Ovary (tissue), 9 donors: ENCODE results near the gene SLC2A13. TPM values are rescaled to one million over a fixed set of nuclear protein-coding genes. Genes with fewer than 3 reads are reported as not detected.

Source experiments
- DNase-seq, 5 donors: peaks; one replicate each; pipeline ENCODE4 v3.0.0-alpha.2; 2019 to 2020
- H3K27ac ChIP-seq, 2 donors: fragments of 200-600 bp; one replicate each; pipeline versions ENCODE4 v1.5.1 to v1.8.0; 2019 to 2022
- H3K27me3 ChIP-seq: fragments of 200-600 bp; one replicate; pipeline ENCODE4 v1.8.0; 2022
- H3K36me3 ChIP-seq: fragments of 200-600 bp; sonication (generic); one replicate; pipeline ENCODE4 v1.5.1; 2019
- H3K4me1 ChIP-seq: one replicate; pipeline ENCODE4 v1.8.1; 2013; ENCODE audit warnings: mild to moderate bottlenecking, moderate library complexity; ENCODE audit not compliant: insufficient read depth
- H3K4me3 ChIP-seq: fragments of 200-600 bp; sonication (generic); one replicate; pipeline ENCODE4 v1.5.1; 2017
- H3K9me3 ChIP-seq, 2 donors: fragments of 200-600 bp in 1 of 2; sonication (generic) in 1 of 2; one replicate each; pipeline versions ENCODE4 v1.5.1 to v1.8.1; 2013 to 2019; ENCODE audit warnings: mild to moderate bottlenecking in 1 of 2, moderate library complexity in 1 of 2
- CTCF ChIP-seq, 3 donors: fragments of 450-650 bp in 2 of 3; fragments of 200-600 bp in 1 of 3; IDR thresholded peaks; one replicate each; pipeline versions ENCODE4 v1.5.1 to v1.8.0; 2016 to 2022; ENCODE audit warnings: antibody characterized with exemption in 3 of 3, mild to moderate bottlenecking in 1 of 3
- EP300 ChIP-seq: sonication (generic); formaldehyde crosslinking; IDR thresholded peaks from one replicate; pipeline ENCODE4 v1.6.1; 2017; ENCODE audit warnings: antibody characterized with exemption
- POLR2A ChIP-seq: fragments of 450-650 bp; IDR thresholded peaks from one replicate; pipeline ENCODE4 v1.6.1; 2017; ENCODE audit warnings: antibody characterized with exemption, mild to moderate bottlenecking, moderate library complexity
- WGBS, 3 donors: extraction: QIAGEN DNeasy Blood & Tissue Kit in 1 of 3; methylation state at CpG; one replicate each; pipeline versions ENCODE4 v1.1.5 to v1.1.7; 2013 to 2017; 5-methylcytosine and 5-hydroxymethylcytosine counted together
- intact Hi-C, 4 donors: fragments of 100-400 bp; cut with DNase I; formaldehyde crosslinking; loops; one replicate each; pipeline versions ENCODE4 v1.11.0 to v1.15.1; 2022 to 2023
- polyA plus RNA-seq, 2 donors: library from polyadenylated mRNA; stranded (reverse); fragments of 200-250 nt in 1 of 2; fragments of 350-450 nt in 1 of 2; fragmentation: Illumina TruSeq in 1 of 2; extraction: RNeasy Lipid Tissue Mini Kit (QIAGEN cat#74804) in 1 of 2; gene quantifications; one replicate each; pipeline ENCODE4 v1.2.3, GENCODE V29; 2013 to 2014
- total RNA-seq, 7 donors: library from RNA; depleted of rRNA in 2 of 7; stranded (reverse); fragments of >200 nt in 2 of 7; fragmentation: NEBNext Ultra II Directional in 3 of 7; extraction: Animal tissue kit (Norgen Biotek cat#: 25700) in 3 of 7; gene quantifications; one replicate each; pipeline versions ENCODE4 v1.1.0 to v1.2.4, GENCODE V29; 2016 to 2023
- donor health status: DM: no; HTN: no; CAD: no; lungs with moderate emphysema.
- donor health status: DM: no; HTN: no; CAD: no.
- donor health status: Bipolar disorder and iron deficiency.
- donor health status: DM: yes; HTN: yes; CAD: no.
- donor health status: DM: no; HTN: no; CAD: no.
- donor health status: DM: yes; HTN: yes; CAD: no.

The SLC2A13 gene
- total and polyA plus RNA-seq, 9 donors, result 2.3 to 24.3 (median 7.9) TPM

GRCh38 chr12:39919790-39920189 lies 186.1 kb downstream of the SLC2A13 start:
- 94 to 98% (median 96%) methylated on average over 1 of the region's 1 CpG for WGBS, 3 donors
- no peaks in the 10 kb centered on the region for H3K27me3 ChIP-seq
- DNase-seq, result no peak
- no peak for TF ChIP-seq POLR2A
- TF ChIP-seq CTCF (IDR thresholded peaks at IDR 0.05), result no peak
- TF ChIP-seq EP300, result no peak
- no peak overlapping the region for H3K27ac ChIP-seq
- H3K4me3 ChIP-seq, result no peak overlapping the region
- H3K9me3 ChIP-seq, result no peaks in the 10 kb centered on the region
- no peaks in the 10 kb centered on the region for H3K36me3 ChIP-seq
- intact Hi-C loops, result no loop called here
- H3K4me1 ChIP-seq, result no peaks in the 10 kb centered on the region

GRCh38 chr12:39915249-39915648 lies 190.6 kb downstream of the SLC2A13 start:
- TF ChIP-seq POLR2A (no peak), EP300 (no peak), CTCF (IDR thresholded peaks at IDR 0.05) (no peak)
- no peak overlapping the region for H3K4me3 ChIP-seq
- H3K27ac ChIP-seq, result no peak overlapping the region
- DNase-seq, result no peak
- WGBS, 3 donors, result 83 to 86% (median 85%) methylated on average over 3 of the region's 3 CpGs
- no peaks in the 10 kb centered on the region for H3K27me3 ChIP-seq
- H3K9me3 ChIP-seq, result no peaks in the 10 kb centered on the region
- H3K4me1 ChIP-seq, result peaks cover 2% of the 10 kb centered on the region
- intact Hi-C loops, result no loop called here
- H3K36me3 ChIP-seq, result no peaks in the 10 kb centered on the region

- no peak overlapping the region for H3K27ac ChIP-seq
- H3K9me3 ChIP-seq, result no peaks in the 10 kb centered on the region
- TF ChIP-seq CTCF (IDR thresholded peaks at IDR 0.05) (no peak), POLR2A (no peak), EP300 (no peak)
- no peaks in the 10 kb centered on the region for H3K27me3 ChIP-seq
- H3K4me3 ChIP-seq, result no peak overlapping the region
- DNase-seq, result no peak
- WGBS, 3 donors, result 33 to 69% (median 56%) methylated on average over 7 of the region's 7 CpGs
- H3K36me3 ChIP-seq, result no peaks in the 10 kb centered on the region
- intact Hi-C loops, result no loop called here
- H3K4me1 ChIP-seq, result peaks cover 2% of the 10 kb centered on the region
Measured at GRCh38 chr12:39912211-39912980, 193.5 kb downstream of the SLC2A13 start.

- H3K4me1 ChIP-seq, result no peaks in the 10 kb centered on the region
- no peak for DNase-seq
- no peaks in the 10 kb centered on the region for H3K27me3 ChIP-seq
- TF ChIP-seq EP300, result no peak
- TF ChIP-seq POLR2A, result no peak
- TF ChIP-seq CTCF (IDR thresholded peaks at IDR 0.05), result no peak
- H3K9me3 ChIP-seq, result no peaks in the 10 kb centered on the region
- intact Hi-C loops, result no loop called here
- H3K4me3 ChIP-seq, result no peak overlapping the region
- H3K36me3 ChIP-seq, result no peaks in the 10 kb centered on the region
- H3K27ac ChIP-seq, result no peak overlapping the region
Measured at GRCh38 chr12:39906237-39906636, 199.6 kb downstream of the SLC2A13 start.
